Tibial artery (tissue), 4 donors: ENCODE measurements around the gene C14orf132.
A peak's percentile ranks its signal among the peaks of the same experiment; 100 is the strongest.

Experiments used
- DNase-seq, 2 donors: peaks; one replicate each; pipeline ENCODE4 v3.0.0-alpha.2; 2019
- H3K27ac ChIP-seq, 2 donors: fragments of 200-600 bp; sonication (generic) in 1 of 2; 1 replicate in 1 of 2; 2 replicates in 1 of 2; pipeline ENCODE4 v1.5.1; 2018 to 2019; ENCODE audit warnings: mild to moderate bottlenecking in 1 of 2
- H3K27me3 ChIP-seq, 2 donors: fragments of 200-600 bp; sonication (generic) in 1 of 2; one replicate each; pipeline versions ENCODE4 v1.5.1 to v1.6.0; 2016 to 2019
- H3K36me3 ChIP-seq, 3 donors: fragments of 200-600 bp; sonication (generic) in 2 of 3; one replicate each; pipeline ENCODE4 v1.5.1; 2016 to 2019; ENCODE audit warnings: mild to moderate bottlenecking in 2 of 3
- H3K4me1 ChIP-seq, 4 donors: fragments of 200-600 bp; sonication (generic) in 2 of 4; 1 replicate in 3 of 4; 2 replicates in 1 of 4; pipeline ENCODE4 v1.5.1; 2016 to 2019
- H3K4me3 ChIP-seq, 2 donors: fragments of 200-600 bp; sonication (generic) in 1 of 2; 1 replicate in 1 of 2; 2 replicates in 1 of 2; pipeline ENCODE4 v1.5.1; 2018 to 2019; ENCODE audit warnings: mild to moderate bottlenecking in 2 of 2
- H3K9me3 ChIP-seq, 3 donors: fragments of 200-600 bp; sonication (generic) in 1 of 3; one replicate each; pipeline ENCODE4 v1.5.1; 2016 to 2019
- CTCF ChIP-seq, 2 experiments: fragments of 200-600 bp in 1 of 2; fragments of 450-650 bp in 1 of 2; IDR thresholded peaks; one replicate each; pipeline ENCODE4 v1.5.1; 2017 to 2019; ENCODE audit warnings: antibody characterized with exemption in 2 of 2, mild to moderate bottlenecking in 1 of 2, moderate library complexity in 1 of 2
- intact Hi-C: fragments of 100-400 bp; cut with DNase I; formaldehyde crosslinking; loops from one replicate; pipeline ENCODE4 v1.15.0; 2023; ENCODE audit warnings: low total_unique reads

C14orf132 gene

GRCh38 chr14:96038920-96039632 is at the start of gene C14orf132:
Gene C14orf132, plus strand, starts transcription at chr14:96039362. Its CDS starts 139 bp downstream, at chr14:96039501.
- Histone ChIP-seq H3K4me3 (peak within 1 kb of the TSS; percentile 71 to 83), H3K27me3 (no peaks in the 10 kb centered on the region), H3K9me3 (no peaks in the 10 kb centered on the region), H3K27ac (peak within 1 kb of the TSS; percentile 92 to 94), H3K4me1 (peaks cover 5 to 41% (median 32%) of the 10 kb centered on the region in 4 donors), H3K36me3 (no peaks in the 10 kb centered on the region)
- intact Hi-C loops: no loop called here
- peak; percentile 72 to 88 for DNase-seq
- TF ChIP-seq CTCF (IDR thresholded peaks at IDR 0.05): no peak

GRCh38 chr14:95993768-95994592 is 45.2 kb upstream of the C14orf132 start:
- Histone ChIP-seq H3K4me3 (no peak overlapping the region), H3K4me1 (no peaks in the 10 kb centered on the region), H3K36me3 (no peaks in the 10 kb centered on the region), H3K9me3 (peaks cover 0 to 16% (median 8%) of the 10 kb centered on the region in 3 donors), H3K27ac (no peak overlapping the region), H3K27me3 (peaks cover 0 to 13% of the 10 kb centered on the region in 2 donors)
- DNase-seq: no peak
- intact Hi-C loops: loop anchor here (5.0 kb wide), 1 partner anchor 432 kb away; no protein-coding TSS in a partner anchor
- peak; percentile 67 to 75 for TF ChIP-seq CTCF (IDR thresholded peaks at IDR 0.05)

- Histone ChIP-seq H3K36me3 (no peaks in the 10 kb centered on the region), H3K4me3 (no peak overlapping the region), H3K27ac (no peak overlapping the region), H3K27me3 (peaks cover 0 to 17% of the 10 kb centered on the region in 2 donors), H3K9me3 (peaks cover 0 to 16% (median 8%) of the 10 kb centered on the region in 3 donors), H3K4me1 (no peaks in the 10 kb centered on the region)
- intact Hi-C loops: loop anchor here (5.0 kb wide), 1 partner anchor 432 kb away; no protein-coding TSS in a partner anchor
- DNase-seq: no peak
- no peak for TF ChIP-seq CTCF (IDR thresholded peaks at IDR 0.05)
Observed at GRCh38 chr14:95994593-95994928, 44.6 kb upstream of the C14orf132 start.

GRCh38 chr14:95998656-95999055 is 40.5 kb upstream of the C14orf132 start:
- DNase-seq: no peak
- Histone ChIP-seq H3K27me3 (peaks cover 0 to 40% of the 10 kb centered on the region in 2 donors), H3K36me3 (no peaks in the 10 kb centered on the region), H3K27ac (no peak overlapping the region), H3K4me3 (no peak overlapping the region), H3K4me1 (no peaks in the 10 kb centered on the region), H3K9me3 (no peaks in the 10 kb centered on the region)
- intact Hi-C loops: loop anchor here (5.0 kb wide), 2 partner anchors 99 to 279 kb away; no protein-coding TSS in a partner anchor
- TF ChIP-seq CTCF (IDR thresholded peaks at IDR 0.05): peak; percentile 44 to 62

GRCh38 chr14:96001866-96002497 is 37.2 kb upstream of the C14orf132 start:
- Histone ChIP-seq H3K36me3 (no peaks in the 10 kb centered on the region), H3K4me1 (no peaks in the 10 kb centered on the region), H3K27ac (no peak overlapping the region), H3K4me3 (no peak overlapping the region), H3K9me3 (no peaks in the 10 kb centered on the region), H3K27me3 (peaks cover 0 to 40% of the 10 kb centered on the region in 2 donors)
- TF ChIP-seq CTCF (IDR thresholded peaks at IDR 0.05): no peak
- no peak for DNase-seq
- intact Hi-C loops: no loop called here
